Neural progenitor cell (in vitro differentiated cells): ENCODE data around the gene MAN1A1. TPM values are rescaled to one million over a fixed set of nuclear protein-coding genes. Genes with fewer than 3 reads are reported as not detected.

Experiments used
- DNase-seq: peaks from one replicate; pipeline ENCODE4 v3.0.0-alpha.2; 2016; ENCODE audit warnings: low spot score
- H2AFZ ChIP-seq: fragments of 200-600 bp; sonication (generic); replicated peaks from 2 replicates; pipeline ENCODE4 v1.6.1; 2016; ENCODE audit warnings: antibody characterized with exemption
- H3F3A ChIP-seq: fragments of 200-600 bp; sonication (generic); 2 replicates; pipeline ENCODE4 v1.6.1; 2016; ENCODE audit warnings: antibody characterized with exemption, low read depth
- H3K27ac ChIP-seq: fragments of 200-600 bp; sonication (generic); 2 replicates; pipeline ENCODE4 v1.5.1; 2016; ENCODE audit warnings: mild to moderate bottlenecking
- H3K27me3 ChIP-seq: fragments of 200-600 bp; sonication (generic); 2 replicates; pipeline ENCODE4 v1.6.1; 2016; ENCODE audit warnings: mild to moderate bottlenecking, moderate library complexity
- H3K36me3 ChIP-seq: fragments of 200-600 bp; sonication (generic); 2 replicates; pipeline ENCODE4 v1.5.1; 2016
- H3K4me1 ChIP-seq: fragments of 200-600 bp; sonication (generic); 2 replicates; pipeline ENCODE4 v1.6.1; 2016; ENCODE audit warnings: mixed run types
- H3K4me2 ChIP-seq: fragments of 200-600 bp; sonication (generic); 2 replicates; pipeline ENCODE4 v1.6.1; 2016
- H3K4me3 ChIP-seq: fragments of 200-600 bp; sonication (generic); 2 replicates; pipeline ENCODE4 v1.5.1; 2016
- H3K79me2 ChIP-seq: fragments of 200-600 bp; sonication (generic); 2 replicates; pipeline ENCODE4 v1.6.1; 2016; ENCODE audit warnings: low read depth
- H3K9ac ChIP-seq: fragments of 200-600 bp; sonication (generic); 2 replicates; pipeline ENCODE4 v1.6.1; 2016
- H3K9me3 ChIP-seq: fragments of 200-600 bp; sonication (generic); 2 replicates; pipeline ENCODE4 v1.5.1; 2016; ENCODE audit warnings: low read depth
- H4K20me1 ChIP-seq: fragments of 200-600 bp; sonication (generic); 2 replicates; pipeline ENCODE4 v1.6.1; 2016; ENCODE audit warnings: low read depth
- H3K27ac Mint-ChIP-seq: 3 replicates; pipeline ENCODE4 v1.8.0; 2021; ENCODE audit warnings: mixed read lengths
- H3K27me3 Mint-ChIP-seq: 2 replicates; pipeline ENCODE4 v1.8.0; 2022; ENCODE audit warnings: low read depth, mild to moderate bottlenecking, inconsistent platforms, moderate library complexity, mixed read lengths; ENCODE audit not compliant: insufficient read depth
- H3K36me3 Mint-ChIP-seq: 3 replicates; pipeline ENCODE4 v1.8.0; 2021; ENCODE audit warnings: mixed read lengths
- H3K4me1 Mint-ChIP-seq: 3 replicates; pipeline ENCODE4 v1.8.0; 2021; ENCODE audit warnings: mixed read lengths
- H3K4me3 Mint-ChIP-seq: 3 replicates; pipeline ENCODE4 v1.8.0; 2021; ENCODE audit warnings: mild to moderate bottlenecking, moderate library complexity, mixed read lengths
- H3K9me3 Mint-ChIP-seq: 3 replicates; pipeline ENCODE4 v1.8.0; 2020; ENCODE audit warnings: mixed read lengths
- CTCF ChIP-seq: fragments of 200-600 bp; sonication (generic); IDR thresholded peaks from 2 replicates; pipeline ENCODE4 v1.5.1; 2017; ENCODE audit warnings: antibody characterized with exemption, mild to moderate bottlenecking
- EZH2 ChIP-seq: fragments of 200-600 bp; sonication (generic); IDR thresholded peaks from 2 replicates; pipeline ENCODE4 v1.6.1; 2017; ENCODE audit warnings: antibody characterized with exemption, mild to moderate bottlenecking, moderate library complexity
- EZH2phosphoT487 ChIP-seq: fragments of 200-600 bp; sonication (generic); IDR thresholded peaks from 2 replicates; pipeline ENCODE4 v1.6.1; 2017; ENCODE audit warnings: antibody characterized with exemption
- total RNA-seq: library from RNA; depleted of rRNA; stranded (reverse); fragments of >200 nt; gene quantifications from 2 replicates; pipeline ENCODE4 v1.2.3, GENCODE V29; 2015; ENCODE audit warnings: low replicate concordance

MAN1A1 gene
- total RNA-seq, 1 donor from 2014 or later: 5.2 TPM

- H3K9me3 ChIP-seq: no peaks in the 10 kb centered on the region
- no peaks in the 10 kb centered on the region for H3K27me3 ChIP-seq
- Mint-ChIP-seq H3K27me3 (no peaks in the 10 kb centered on the region), H3K4me3 (no peak overlapping the region), H3K36me3 (no peaks in the 10 kb centered on the region), H3K27ac (no peak overlapping the region), H3K4me1 (no peaks in the 10 kb centered on the region), H3K9me3 (no peaks in the 10 kb centered on the region)
- no peaks in the 10 kb centered on the region for H3K4me1 ChIP-seq
- no peak overlapping the region for H3K27ac ChIP-seq
- no peaks in the 10 kb centered on the region for H3F3A ChIP-seq
- no peak overlapping the region for H3K4me2 ChIP-seq
- no peak overlapping the region for H3K9ac ChIP-seq
- no peak overlapping the region for H2AFZ ChIP-seq
- no peak for TF ChIP-seq EZH2
- no peak for TF ChIP-seq CTCF
- DNase-seq: no peak
- no peaks in the 10 kb centered on the region for H3K79me2 ChIP-seq
- no peaks in the 10 kb centered on the region for H3K36me3 ChIP-seq
- no peak overlapping the region for H3K4me3 ChIP-seq
- no peaks in the 10 kb centered on the region for H4K20me1 ChIP-seq
Measured at GRCh38 chr6:119204719-119205118, 144.8 kb downstream of the MAN1A1 start.

GRCh38 chr6:119201480-119201879, 148.1 kb downstream of the MAN1A1 start:
- no peaks in the 10 kb centered on the region for H3K36me3 ChIP-seq
- no peak for TF ChIP-seq EZH2
- no peak for TF ChIP-seq CTCF
- TF ChIP-seq EZH2phosphoT487: no peak
- H3K27ac Mint-ChIP-seq: no peak overlapping the region

GRCh38 chr6:119200512-119201175, 148.9 kb downstream of the MAN1A1 start:
- H3K27ac Mint-ChIP-seq: no peak overlapping the region
- H3K36me3 Mint-ChIP-seq: no peaks in the 10 kb centered on the region
- H3K4me3 ChIP-seq: no peak overlapping the region
- H3K79me2 ChIP-seq: no peaks in the 10 kb centered on the region
- no peak overlapping the region for H2AFZ ChIP-seq
- no peaks in the 10 kb centered on the region for H3K27me3 Mint-ChIP-seq
- no peaks in the 10 kb centered on the region for H3F3A ChIP-seq
- H3K4me1 Mint-ChIP-seq: no peaks in the 10 kb centered on the region
- no peaks in the 10 kb centered on the region for H3K27me3 ChIP-seq
- no peaks in the 10 kb centered on the region for H3K9me3 ChIP-seq
- H3K4me1 ChIP-seq: no peaks in the 10 kb centered on the region
- H3K4me2 ChIP-seq: no peak overlapping the region
- H3K27ac ChIP-seq: no peak overlapping the region
- DNase-seq: no peak
- H3K9me3 Mint-ChIP-seq: no peaks in the 10 kb centered on the region
- TF ChIP-seq CTCF: no peak
- no peak for TF ChIP-seq EZH2
- TF ChIP-seq EZH2phosphoT487: no peak
- no peak overlapping the region for H3K9ac ChIP-seq
- H4K20me1 ChIP-seq: no peaks in the 10 kb centered on the region
- no peak overlapping the region for H3K4me3 Mint-ChIP-seq
- no peaks in the 10 kb centered on the region for H3K36me3 ChIP-seq

More at GRCh38 chr6:119201480-119201879, 148.1 kb downstream of the MAN1A1 start:
- Histone ChIP-seq H4K20me1 (no peaks in the 10 kb centered on the region), H3K27ac (no peak overlapping the region), H3K4me2 (no peak overlapping the region), H3K9me3 (no peaks in the 10 kb centered on the region), H3K9ac (no peak overlapping the region), H3K79me2 (no peaks in the 10 kb centered on the region), H3K27me3 (no peaks in the 10 kb centered on the region), H2AFZ (no peak overlapping the region), H3F3A (no peaks in the 10 kb centered on the region), H3K4me3 (no peak overlapping the region), H3K4me1 (no peaks in the 10 kb centered on the region)
- Mint-ChIP-seq H3K27me3 (no peaks in the 10 kb centered on the region), H3K36me3 (no peaks in the 10 kb centered on the region), H3K9me3 (no peaks in the 10 kb centered on the region), H3K4me1 (no peaks in the 10 kb centered on the region), H3K4me3 (no peak overlapping the region)
- DNase-seq: no peak
